ENCODE results near the gene PWWP2B.

Gene PWWP2B

DNA sequence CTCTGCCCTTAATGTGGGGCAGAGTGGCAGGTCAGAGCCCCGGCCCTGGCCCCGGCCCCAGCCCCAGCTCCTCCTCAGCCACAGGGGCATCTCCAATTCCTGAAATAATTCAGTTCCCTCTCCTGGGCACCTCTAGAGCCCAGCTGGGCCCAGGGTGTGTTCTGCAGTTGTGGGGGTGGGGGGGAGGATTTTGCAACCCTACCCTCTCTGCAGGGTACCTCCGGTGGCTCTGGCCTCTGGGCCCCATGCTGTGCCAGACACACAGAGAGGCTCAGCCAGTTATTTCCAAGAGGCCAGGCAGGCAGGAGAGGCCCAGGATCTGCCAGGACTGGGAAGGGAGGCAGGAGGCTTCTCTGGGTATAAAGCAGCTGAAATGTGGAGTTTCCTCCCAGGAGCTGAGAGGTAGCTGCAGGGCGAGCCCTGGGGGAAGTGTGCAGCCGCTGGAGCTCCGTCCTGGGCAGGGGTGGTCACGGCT is 47.9 kb downstream of the PWWP2B start:
- Histone ChIP-seq H3K27ac (no peak overlapping the region), H3K4me2 (no peak overlapping the region), H2AFZ (ENCODE audit: low read depth) (no peak overlapping the region), H4K20me1 (ENCODE audit: insufficient read depth) (no peaks in the 10 kb centered on the region), H3K9ac (no peak overlapping the region), H3K4me3 (IDR thresholded peaks at IDR 0.05; ENCODE audit: insufficient read depth, low read depth, low read length) (no peak overlapping the region), H3K27me3 (ENCODE audit: insufficient read depth, low read depth) (no peaks in the 10 kb centered on the region), H3K36me3 (ENCODE audit: insufficient read depth) (no peaks in the 10 kb centered on the region), H3K79me2 (ENCODE audit: insufficient read depth, low read depth) (no peaks in the 10 kb centered on the region), H3K4me1 (ENCODE audit: low read depth, poor library complexity, severe bottlenecking) (peaks cover 36% of the 10 kb centered on the region)
- no peak for TF ChIP-seq CTCF (conservative IDR thresholded peaks at IDR 0.05; ENCODE audit: low read depth, low read length)

GRCh38 chr10:132445516-132446194 is 48.7 kb downstream of the PWWP2B start:
- H3K4me3 ChIP-seq (IDR thresholded peaks at IDR 0.05; ENCODE audit: insufficient read depth, low read depth, low read length), result no peak overlapping the region
- H3K27me3 ChIP-seq (ENCODE audit: insufficient read depth, low read depth), result no peaks in the 10 kb centered on the region
- no peaks in the 10 kb centered on the region for H4K20me1 ChIP-seq (ENCODE audit: insufficient read depth)
- H3K79me2 ChIP-seq (ENCODE audit: insufficient read depth, low read depth), result no peaks in the 10 kb centered on the region
- H3K4me1 ChIP-seq (ENCODE audit: low read depth, poor library complexity, severe bottlenecking), result peaks cover 36% of the 10 kb centered on the region
- TF ChIP-seq CTCF (conservative IDR thresholded peaks at IDR 0.05; ENCODE audit: low read depth, low read length), result no peak
- H3K36me3 ChIP-seq (ENCODE audit: insufficient read depth), result no peaks in the 10 kb centered on the region
- H3K9ac ChIP-seq, result no peak overlapping the region
- H3K27ac ChIP-seq, result no peak overlapping the region
- H2AFZ ChIP-seq (ENCODE audit: low read depth), result no peak overlapping the region
- no peak overlapping the region for H3K4me2 ChIP-seq

- no peaks in the 10 kb centered on the region for H4K20me1 ChIP-seq (ENCODE audit: insufficient read depth)
These were observed 49.2 kb downstream of the PWWP2B start for GRCh38 chr10:132446195-132446581.

GRCh38 chr10:132446661-132447445 is 49.9 kb downstream of the PWWP2B start:
- peak; percentile 61 for TF ChIP-seq CTCF (conservative IDR thresholded peaks at IDR 0.05; ENCODE audit: low read depth, low read length)
- Histone ChIP-seq H4K20me1 (ENCODE audit: insufficient read depth) (no peaks in the 10 kb centered on the region), H3K4me1 (ENCODE audit: low read depth, poor library complexity, severe bottlenecking) (peaks cover 36% of the 10 kb centered on the region), H2AFZ (ENCODE audit: low read depth) (peak overlapping the region; percentile 33; the same call in 1 of the 2 replicates), H3K79me2 (ENCODE audit: insufficient read depth, low read depth) (no peaks in the 10 kb centered on the region), H3K27me3 (ENCODE audit: insufficient read depth, low read depth) (no peaks in the 10 kb centered on the region), H3K36me3 (ENCODE audit: insufficient read depth) (no peaks in the 10 kb centered on the region), H3K9ac (peak overlapping the region; percentile 93), H3K4me2 (peak overlapping the region; percentile 77), H3K4me3 (IDR thresholded peaks at IDR 0.05; ENCODE audit: insufficient read depth, low read depth, low read length) (no peak overlapping the region), H3K27ac (peak overlapping the region; percentile 97)

More at GRCh38 chr10:132446195-132446581, 49.2 kb downstream of the PWWP2B start:
- Histone ChIP-seq H3K27ac (peak overlapping the region; percentile 97; the same call in 1 of the 2 replicates), H3K4me1 (ENCODE audit: low read depth, poor library complexity, severe bottlenecking) (peaks cover 36% of the 10 kb centered on the region), H3K79me2 (ENCODE audit: insufficient read depth, low read depth) (no peaks in the 10 kb centered on the region), H3K4me2 (peak overlapping the region; percentile 77), H3K36me3 (ENCODE audit: insufficient read depth) (no peaks in the 10 kb centered on the region), H3K4me3 (IDR thresholded peaks at IDR 0.05; ENCODE audit: insufficient read depth, low read depth, low read length) (no peak overlapping the region), H3K9ac (peak overlapping the region; percentile 93; the same call in 1 of the 2 replicates), H2AFZ (ENCODE audit: low read depth) (no peak overlapping the region), H3K27me3 (ENCODE audit: insufficient read depth, low read depth) (no peaks in the 10 kb centered on the region)
- TF ChIP-seq CTCF (conservative IDR thresholded peaks at IDR 0.05; ENCODE audit: low read depth, low read length), result no peak
